Right atrium auricular region (tissue), 2 donors: ENCODE measurements around the gene MTX2. TPM values are rescaled to one million over a fixed set of nuclear protein-coding genes. Genes with fewer than 3 reads are reported as not detected.
"Not testable (repeated sequence)": the region's sequence is repeated elsewhere in the genome, so short reads cannot be mapped to it uniquely, and the experiment has no call there.

Experiments
- DNase-seq: peaks from one replicate; pipeline ENCODE4 v3.0.0-alpha.2; 2019; ENCODE audit warnings: low spot score
- H3K27ac ChIP-seq, 2 donors: fragments of 200-600 bp; sonication (generic); 1 replicate in 1 of 2; 2 replicates in 1 of 2; pipeline ENCODE4 v1.5.1; 2016 to 2019
- H3K27me3 ChIP-seq, 2 donors: fragments of 200-600 bp; sonication (generic); one replicate each; pipeline versions ENCODE4 v1.5.1 to v1.6.0; 2017 to 2019
- H3K36me3 ChIP-seq: fragments of 200-600 bp; sonication (generic); one replicate; pipeline ENCODE4 v1.5.1; 2016
- H3K4me1 ChIP-seq, 2 donors: fragments of 200-600 bp; sonication (generic); one replicate each; pipeline versions ENCODE4 v1.5.1 to v1.6.0; 2017 to 2019
- H3K4me3 ChIP-seq, 2 donors: fragments of 200-600 bp; sonication (generic); 1 replicate in 1 of 2; 2 replicates in 1 of 2; pipeline ENCODE4 v1.5.1; 2017 to 2019; ENCODE audit warnings: mild to moderate bottlenecking in 1 of 2, moderate library complexity in 1 of 2
- H3K9me3 ChIP-seq, 2 donors: fragments of 200-600 bp; sonication (generic); one replicate each; pipeline ENCODE4 v1.5.1; 2019
- CTCF ChIP-seq, 2 donors: fragments of 200-600 bp; sonication (generic); IDR thresholded peaks; one replicate each; pipeline ENCODE4 v1.5.1; 2019; ENCODE audit warnings: antibody characterized with exemption in 2 of 2
- total RNA-seq, 2 donors: library from RNA; depleted of rRNA; stranded (reverse); fragments of >200 nt; gene quantifications; one replicate each; pipeline ENCODE4 v1.1.0, GENCODE V29; 2016

MTX2 gene
- total RNA-seq, 2 donors from 2014 or later, result 36.7 to 73.5 TPM

DNA sequence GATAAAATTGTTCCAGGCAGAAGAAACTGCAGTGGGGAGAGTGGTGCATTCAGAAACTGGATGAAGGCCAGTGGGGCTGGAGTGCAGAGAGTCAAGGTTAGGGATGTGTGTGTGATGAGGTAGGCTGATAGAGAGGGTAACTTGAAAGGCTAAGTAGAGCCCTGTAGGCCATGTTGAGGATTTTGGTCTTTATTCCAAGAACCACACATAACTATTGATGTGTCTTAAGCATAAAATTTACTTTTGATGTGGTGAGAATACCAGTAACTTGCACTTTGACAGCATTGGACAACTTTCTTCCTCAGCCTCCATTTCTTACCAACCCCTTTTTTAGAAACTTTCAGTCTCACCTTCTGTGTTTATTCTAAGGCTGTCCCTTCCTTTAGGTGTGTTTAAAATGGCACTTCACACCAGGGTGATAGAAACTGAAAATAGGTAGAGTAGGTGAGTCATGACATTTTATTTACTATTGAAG, 22.6 kb downstream of the MTX2 start:
- Histone ChIP-seq H3K9me3 (no peaks in the 10 kb centered on the region), H3K4me3 (no peak overlapping the region), H3K4me1 (peaks cover 0 to 11% of the 10 kb centered on the region in 2 donors), H3K27ac (no peak overlapping the region), H3K27me3 (no peaks in the 10 kb centered on the region), H3K36me3 (no peaks in the 10 kb centered on the region)
- DNase-seq, result no peak
- TF ChIP-seq CTCF (IDR thresholded peaks at IDR 0.05), result no peak

- Histone ChIP-seq H3K27me3 (no peaks in the 10 kb centered on the region), H3K4me1 (peaks cover 0 to 11% of the 10 kb centered on the region in 2 donors), H3K27ac (no peak overlapping the region), H3K9me3 (no peaks in the 10 kb centered on the region), H3K4me3 (no peak overlapping the region), H3K36me3 (no peaks in the 10 kb centered on the region)
- DNase-seq, result no peak
- TF ChIP-seq CTCF (IDR thresholded peaks at IDR 0.05), result no peak
Observed at GRCh38 chr2:176292608-176293007, 23.4 kb downstream of the MTX2 start.

DNA sequence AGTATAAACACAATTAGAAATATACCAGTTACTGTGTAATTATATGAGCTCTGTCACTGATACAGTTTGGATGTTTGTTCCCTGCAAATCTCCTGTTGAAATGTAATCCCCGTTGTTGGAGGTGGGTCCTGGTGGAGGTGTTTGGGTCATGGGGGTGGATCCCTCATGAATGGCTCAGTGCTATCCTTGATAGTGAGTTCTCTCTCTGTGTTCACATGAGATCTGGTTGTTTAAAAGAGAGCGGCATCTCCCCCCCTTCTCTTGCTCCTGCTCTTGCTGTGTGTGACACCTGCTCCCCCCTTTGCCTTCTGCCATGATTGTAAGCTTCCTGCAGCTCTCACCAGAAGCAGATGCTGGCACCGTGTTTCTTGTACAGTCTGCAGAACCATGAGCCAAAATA, 24.1 kb downstream of the MTX2 start:
- DNase-seq, result no peak
- TF ChIP-seq CTCF (IDR thresholded peaks at IDR 0.05), result no peak
- H3K27ac ChIP-seq, result no peak overlapping the region
- H3K4me3 ChIP-seq, result no peak overlapping the region
- no peaks in the 10 kb centered on the region for H3K36me3 ChIP-seq
- no peaks in the 10 kb centered on the region for H3K27me3 ChIP-seq
- no peaks in the 10 kb centered on the region for H3K9me3 ChIP-seq
- peaks cover 0 to 11% of the 10 kb centered on the region in 2 donors for H3K4me1 ChIP-seq

GRCh38 chr2:176297067-176297466, 27.8 kb downstream of the MTX2 start:
- Histone ChIP-seq H3K4me1 (no peaks in the 10 kb centered on the region), H3K27me3 (no peaks in the 10 kb centered on the region), H3K27ac (no peak overlapping the region), H3K36me3 (no peaks in the 10 kb centered on the region), H3K9me3 (no peaks in the 10 kb centered on the region), H3K4me3 (no peak overlapping the region)
- no peak for TF ChIP-seq CTCF (IDR thresholded peaks at IDR 0.05)
- no peak for DNase-seq

DNA sequence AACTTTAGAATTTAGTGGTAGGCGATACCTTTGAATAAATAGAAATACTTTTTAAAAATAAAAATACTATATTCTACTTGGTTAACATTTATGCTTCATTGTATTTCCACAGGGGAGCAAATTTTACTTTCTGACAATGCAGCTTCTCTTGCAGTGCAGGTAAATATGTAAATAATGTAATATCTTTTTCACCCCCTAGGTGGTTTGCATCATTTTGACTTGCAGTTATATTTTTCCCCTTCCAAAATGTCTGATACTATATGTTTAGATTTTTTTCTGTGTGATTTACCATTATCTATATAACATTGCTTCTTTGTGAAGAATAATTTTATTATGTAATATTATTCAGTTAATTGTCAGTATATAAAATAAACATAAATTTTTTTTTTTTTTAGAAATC, 28.5 kb downstream of the MTX2 start:
- no peak for TF ChIP-seq CTCF (IDR thresholded peaks at IDR 0.05)
- Histone ChIP-seq H3K4me3 (no peak overlapping the region), H3K36me3 (no peaks in the 10 kb centered on the region), H3K4me1 (no peaks in the 10 kb centered on the region), H3K9me3 (no peaks in the 10 kb centered on the region), H3K27me3 (no peaks in the 10 kb centered on the region), H3K27ac (no peak overlapping the region)
- no peak for DNase-seq

GRCh38 chr2:176306020-176306419, 36.8 kb downstream of the MTX2 start:
- H3K9me3 ChIP-seq, H3K4me3 ChIP-seq, H3K27me3 ChIP-seq, DNase-seq, H3K4me1 ChIP-seq, H3K36me3 ChIP-seq, H3K27ac ChIP-seq: not testable (repeated sequence)
